ENCODE measurements around the gene HSF4.

GRCh38 chr16:67183627-67184452 lies 19.3 kb downstream of the HSF4 start, which contains the start of gene MATCAP1:
- 0 out of 2 replicates have a peak, but pooled peaks have one; percentile 38 for TF ChIP-seq CTCF (tag by site-specific recombination; IDR thresholded peaks at IDR 0.05)
- TF ChIP-seq PBX3 (CRISPR knock-in tag; IDR thresholded peaks at IDR 0.05), result no peak
- peak; percentile 87 for TF ChIP-seq EGR2 (tag by site-specific recombination; IDR thresholded peaks at IDR 0.05; ENCODE audit: low read depth)
- TF ChIP-seq ZNF610 (tag by site-specific recombination; IDR thresholded peaks at IDR 0.05; ENCODE audit: borderline replicate concordance), result no peak; the same call in 1 of the 2 replicates
- TF ChIP-seq ZNF596 (tag by site-specific recombination; IDR thresholded peaks at IDR 0.05), result no peak
- TF ChIP-seq ZNF398 (tag by site-specific recombination; IDR thresholded peaks at IDR 0.05), result peak; percentile 88
- no peak for TF ChIP-seq ZNF155 (tag by site-specific recombination; IDR thresholded peaks at IDR 0.05)
- TF ChIP-seq REST (tag by site-specific recombination; IDR thresholded peaks at IDR 0.05), result no peak
- TF ChIP-seq KLF1 (tag by site-specific recombination; IDR thresholded peaks at IDR 0.05), result peak; percentile 93
- no peak for TF ChIP-seq MEIS1 (CRISPR knock-in tag; IDR thresholded peaks at IDR 0.05; ENCODE audit: borderline replicate concordance)
- peak; percentile 95 for TF ChIP-seq ZEB2 (tag by site-specific recombination; IDR thresholded peaks at IDR 0.05)
- no peak for TF ChIP-seq BCL6B (tag by site-specific recombination; IDR thresholded peaks at IDR 0.05)
- TF ChIP-seq ELK4 (IDR thresholded peaks at IDR 0.05; ENCODE audit: borderline replicate concordance, low read depth, low read length), result no peak
- no peak for TF ChIP-seq TSHZ1 (tag by site-specific recombination; IDR thresholded peaks at IDR 0.05; ENCODE audit: borderline replicate concordance)
